Cardiac septum (tissue), 1 donor: ENCODE data around the gene FGR. TPM values are rescaled to one million over a fixed set of nuclear protein-coding genes. Genes with fewer than 3 reads are reported as not detected.
"Not testable (repeated sequence)": the region's sequence is repeated elsewhere in the genome, so short reads cannot be mapped to it uniquely, and the experiment has no call there.

Experiments
- DNase-seq: peaks from one replicate; pipeline ENCODE4 v3.0.0-alpha.2; 2020; ENCODE audit warnings: low spot score
- intact Hi-C: fragments of 100-400 bp; cut with DNase I; formaldehyde crosslinking; loops from one replicate; pipeline ENCODE4 v1.14.0; 2022
- total RNA-seq: library from RNA; stranded (reverse); fragmentation: NEBNext Ultra II Directional; extraction: Animal tissue kit (Norgen Biotek cat#: 25700); gene quantifications from one replicate; pipeline ENCODE4 v1.2.1, GENCODE V29; 2021
- donor health status: DM: no; HTN: no; CAD: no.

FGR gene
- total RNA-seq, 1 donor from 2014 or later = 3.8 TPM

DNA sequence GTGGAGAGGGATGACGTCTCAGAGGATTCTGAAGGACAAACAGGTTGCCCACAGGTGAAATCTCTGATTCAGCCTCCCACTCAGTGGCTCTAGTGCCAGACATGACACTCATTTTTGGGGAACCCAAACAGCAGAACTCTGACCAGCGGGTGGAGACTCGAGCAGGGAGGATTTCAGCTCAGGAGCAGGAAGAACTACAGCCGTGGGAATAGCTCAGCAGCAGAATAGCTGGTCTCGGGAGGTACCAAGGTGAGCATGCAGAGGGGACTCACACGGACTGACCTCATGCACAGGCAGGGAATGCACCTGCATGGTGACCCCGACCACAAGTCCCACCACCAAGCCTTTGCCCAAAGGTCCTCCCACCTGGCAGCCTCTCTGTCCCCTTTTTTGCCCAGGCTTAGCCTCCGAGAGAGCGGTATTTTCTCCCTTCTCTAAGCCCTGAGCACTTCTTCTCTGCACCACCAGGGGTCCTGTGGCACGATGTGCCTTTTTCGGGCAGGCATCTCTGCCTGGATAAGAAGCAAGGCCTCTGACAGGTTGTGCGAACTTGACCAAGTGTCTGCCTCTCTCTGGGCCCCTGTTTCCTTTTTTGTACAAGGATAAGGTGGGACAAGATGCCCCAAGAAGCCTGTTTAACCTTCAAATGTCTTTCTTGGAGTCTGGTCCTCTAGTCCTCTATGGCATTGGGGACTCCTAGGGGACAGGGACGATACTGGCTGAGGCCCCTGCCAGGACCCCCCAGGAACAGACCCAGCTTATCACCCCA lies 8.8 kb upstream of the FGR start:
- intact Hi-C loops = loop anchor here (1.0 kb wide), 1 partner anchor 20 kb away; no protein-coding TSS in a partner anchor
- DNase-seq = no peak

DNA sequence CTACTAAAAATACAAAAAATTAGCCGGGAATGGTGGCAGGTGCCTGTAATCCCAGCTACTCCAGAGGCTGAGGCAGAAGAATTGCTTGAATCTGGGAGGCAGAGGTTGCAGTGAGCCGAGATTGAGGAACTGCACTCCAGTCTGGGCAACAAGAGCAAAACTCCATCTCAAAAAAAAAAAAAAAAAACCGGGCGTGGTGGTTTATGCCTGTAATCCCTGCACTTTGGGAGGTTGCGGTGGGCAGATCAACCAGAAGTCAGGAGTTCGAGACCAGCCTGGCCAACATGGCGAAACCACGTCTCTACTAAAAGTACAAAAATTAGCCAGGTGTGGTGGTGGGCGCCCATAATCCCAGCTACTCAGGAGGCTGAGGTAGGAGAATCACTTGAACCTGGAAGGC lies 5.5 kb upstream of the FGR start:
- peak; percentile 10 for DNase-seq
- intact Hi-C loops = not testable (repeated sequence)

DNA sequence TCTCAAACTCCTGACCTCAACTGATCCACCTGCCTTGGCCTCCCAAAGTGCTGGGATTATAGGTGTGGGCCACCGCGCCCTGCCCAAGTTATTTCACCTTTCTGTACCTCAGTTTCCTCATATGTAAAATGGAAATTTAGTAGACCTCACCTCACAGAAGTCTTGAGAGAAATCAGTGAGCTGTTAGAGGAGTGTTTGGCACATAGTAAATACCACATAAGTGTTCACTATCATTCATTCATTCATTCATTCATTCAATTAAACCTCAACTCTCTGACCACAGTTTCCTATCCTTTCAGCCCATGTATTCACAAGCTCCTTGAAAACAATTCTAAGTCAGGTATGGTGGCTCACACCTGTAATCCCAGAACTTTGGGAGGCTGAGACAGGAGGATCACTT lies 3.8 kb upstream of the FGR start:
- intact Hi-C loops = no loop called here
- DNase-seq = no peak

DNA sequence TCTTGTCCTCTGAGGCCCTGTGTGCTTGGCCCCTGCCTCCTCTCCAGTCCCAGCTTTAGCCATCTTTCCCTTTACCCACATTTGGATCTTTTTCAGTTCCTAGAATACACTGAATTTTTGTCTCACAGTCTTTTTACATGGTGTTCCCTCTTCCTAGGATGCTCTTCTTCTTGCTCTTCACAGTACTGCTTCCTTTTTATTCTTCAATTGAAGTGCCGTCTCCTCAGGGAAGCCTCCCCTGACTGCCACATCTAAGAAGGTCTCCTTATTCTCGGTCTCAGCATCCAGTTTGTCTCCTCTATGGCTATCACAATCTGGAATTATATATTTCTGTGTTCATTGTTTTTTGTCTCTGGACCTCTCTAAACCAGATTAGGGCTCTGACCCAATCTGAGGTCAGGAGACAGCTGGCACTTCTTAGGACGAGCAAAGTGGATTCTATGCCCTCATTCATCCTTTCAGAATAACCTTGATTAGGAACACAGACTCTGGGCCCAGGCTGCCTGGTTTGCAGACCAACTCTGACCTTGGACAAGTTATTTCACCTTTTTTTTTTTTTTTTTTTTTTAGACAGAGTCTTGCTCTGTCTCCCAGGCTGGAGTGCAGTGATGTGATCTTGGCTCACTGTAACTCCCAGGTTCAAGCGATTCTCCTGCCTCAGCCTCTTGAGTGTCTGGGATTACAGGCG lies 3.2 kb upstream of the FGR start:
- no peak for DNase-seq
- intact Hi-C loops = no loop called here

DNA sequence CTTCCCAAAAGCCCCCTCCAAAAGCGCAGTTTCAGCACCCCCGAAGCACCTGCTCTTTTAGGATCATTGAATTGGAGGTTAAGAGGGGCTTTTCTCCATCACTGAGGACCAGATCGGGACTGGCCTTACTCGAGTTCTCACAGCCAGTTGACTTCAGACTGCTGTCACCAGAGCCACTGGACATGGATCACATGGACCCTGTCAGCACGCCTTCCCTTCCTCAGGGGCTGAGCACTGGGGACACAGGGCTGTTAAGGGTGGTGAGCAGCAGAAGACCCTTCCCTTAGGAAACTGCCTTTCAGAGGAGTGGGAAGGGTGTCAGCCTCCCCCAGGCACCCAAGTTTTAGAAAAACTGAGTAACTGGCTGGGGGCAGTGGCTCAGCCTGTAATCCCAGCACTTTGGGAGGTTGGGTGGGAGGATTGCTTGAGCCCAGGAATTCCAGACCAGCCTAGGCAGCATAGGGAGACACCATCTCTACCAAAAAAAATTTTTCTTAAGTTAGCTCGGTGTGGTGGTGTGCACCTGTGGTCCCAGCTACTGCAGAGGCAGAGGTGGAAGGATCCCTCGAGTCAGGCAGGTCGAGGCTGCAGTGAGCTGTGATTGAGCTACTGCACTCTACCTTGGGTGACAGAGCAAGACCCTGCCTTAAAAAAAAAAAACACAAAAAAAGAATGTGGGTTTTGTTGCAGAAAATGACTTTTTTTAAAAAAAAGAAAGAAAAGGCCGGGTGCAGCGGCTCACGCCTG lies 584 bp upstream of the FGR start:
- DNase-seq = no peak
- intact Hi-C loops = no loop called here

DNA sequence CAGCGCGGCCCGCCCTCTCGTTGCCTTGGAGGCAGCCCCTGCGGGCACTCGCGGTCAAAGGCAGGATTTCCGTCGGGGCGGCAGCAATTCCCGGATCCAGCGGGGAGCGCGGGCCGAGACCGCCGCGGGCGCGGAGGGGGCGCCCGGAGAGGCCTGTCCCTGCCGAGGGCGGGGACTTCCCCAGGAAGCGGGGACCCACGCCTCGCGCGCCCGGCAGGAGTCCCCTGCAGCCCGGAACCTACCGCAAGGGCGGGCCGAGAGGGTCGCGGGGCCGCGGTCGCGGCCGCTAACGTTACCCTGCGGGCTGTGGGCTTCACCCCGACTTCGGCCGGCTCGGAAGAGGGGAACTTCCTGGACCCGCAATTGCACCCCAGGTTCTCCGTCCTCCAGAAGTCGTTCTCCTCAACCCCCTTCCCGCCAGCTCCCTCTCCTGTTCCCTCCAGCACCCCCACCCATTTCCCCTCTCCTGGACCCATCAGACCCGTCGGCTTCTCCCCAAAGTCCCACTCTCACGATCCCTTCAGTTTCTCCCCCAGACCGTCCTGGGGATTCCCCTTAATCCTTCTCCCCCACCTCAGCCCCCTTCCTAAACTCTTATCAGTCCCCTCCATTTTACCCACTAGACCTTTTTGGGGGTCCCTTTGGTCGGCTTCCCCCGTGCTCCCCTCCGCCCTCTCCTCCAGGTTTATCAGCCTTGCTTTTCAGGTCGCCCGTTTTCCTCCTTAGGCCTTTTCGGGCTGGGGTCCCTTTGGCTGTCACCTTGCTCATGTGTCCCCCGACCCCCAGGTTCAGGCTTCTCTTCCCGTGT lies 604 bp downstream of the FGR start:
- DNase-seq = peak; percentile 89
- intact Hi-C loops = no loop called here

DNA sequence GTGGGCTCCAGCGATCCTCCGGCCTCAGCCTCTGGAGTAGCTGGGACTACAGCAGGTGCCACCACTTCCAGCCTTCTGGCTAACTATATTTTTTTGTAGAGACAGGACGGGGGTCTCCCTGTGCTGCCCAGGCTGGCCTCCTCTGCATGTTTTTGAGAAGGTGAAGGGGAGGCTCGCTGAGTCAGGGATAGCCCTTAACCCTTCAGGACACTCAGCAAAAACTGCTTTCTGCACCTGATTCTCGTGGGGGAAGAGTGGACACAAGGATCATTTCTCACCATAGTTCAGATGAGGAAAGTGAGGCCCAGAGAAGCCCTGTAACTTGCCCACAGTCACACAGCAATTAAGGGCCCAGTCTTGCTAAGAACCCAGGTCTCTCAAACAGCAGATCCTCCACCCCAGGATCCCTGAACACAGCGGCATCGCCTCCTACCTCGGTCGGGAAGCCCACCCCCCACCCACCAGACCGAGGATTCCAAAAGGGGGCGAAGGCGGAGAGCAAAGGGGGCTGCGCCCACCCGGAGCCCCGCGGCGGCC lies 1.3 kb downstream of the FGR start:
- intact Hi-C loops = no loop called here
- DNase-seq = no peak

DNA sequence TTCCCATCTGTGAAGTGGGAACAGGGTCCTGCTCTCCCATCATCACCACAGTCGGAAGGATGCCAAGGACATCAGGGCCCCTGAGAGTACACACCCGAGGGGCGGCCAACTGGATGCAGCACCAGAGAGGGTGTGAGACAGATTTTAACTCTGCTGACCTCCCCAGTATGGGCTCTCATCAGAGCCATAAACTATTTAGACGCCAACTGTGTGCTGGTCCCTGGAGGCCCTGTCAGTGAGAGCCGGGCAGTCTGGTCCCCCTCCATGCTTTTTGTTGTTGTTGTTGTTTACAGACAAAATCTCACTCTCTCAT lies 1.7 kb downstream of the FGR start:
- no peak for DNase-seq
- intact Hi-C loops = no loop called here

DNA sequence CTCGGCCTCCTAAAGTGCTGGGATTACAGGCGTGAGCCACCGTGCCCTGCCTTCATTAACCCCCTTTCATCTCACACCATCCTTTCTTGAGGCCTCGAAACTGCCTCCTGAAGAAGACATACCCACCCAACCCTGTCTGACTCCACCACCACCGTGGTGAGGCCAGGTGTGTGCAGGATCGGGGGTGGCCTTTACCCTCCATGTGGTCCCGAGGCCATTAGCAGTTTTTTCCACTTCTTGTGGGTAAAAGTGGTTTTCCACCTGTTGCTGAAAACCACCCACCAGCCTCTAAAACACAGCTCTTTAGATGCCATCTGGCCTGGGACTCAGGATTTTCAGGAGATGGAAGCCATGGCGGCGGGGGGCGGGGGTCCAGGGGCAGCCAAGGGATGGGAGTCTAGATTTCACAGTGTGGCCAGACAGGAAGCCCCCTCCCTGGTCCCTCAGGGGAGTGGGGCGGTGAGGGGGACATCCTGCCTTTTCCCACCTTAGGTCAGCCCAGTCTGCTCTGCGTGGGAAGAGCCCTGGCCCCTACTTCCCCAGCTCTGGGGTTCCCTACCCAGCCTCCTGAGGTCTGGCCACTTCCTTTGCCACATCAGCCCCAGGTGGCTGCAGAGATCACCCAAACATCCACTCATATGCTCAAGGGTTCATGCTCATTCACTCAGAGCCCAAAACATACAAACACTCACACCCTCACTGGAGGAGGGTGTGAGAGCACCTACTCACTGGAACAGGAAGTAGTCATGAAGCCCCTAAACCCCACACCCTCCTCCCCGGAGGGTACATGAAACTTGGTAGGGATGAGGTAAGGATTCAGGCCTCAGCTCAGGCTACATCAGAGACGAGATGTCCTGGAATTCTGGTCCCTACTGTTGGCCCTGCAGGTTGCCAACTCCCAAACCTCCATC lies 2.3 kb downstream of the FGR start:
- DNase-seq = peak; percentile 80
- intact Hi-C loops = no loop called here

DNA sequence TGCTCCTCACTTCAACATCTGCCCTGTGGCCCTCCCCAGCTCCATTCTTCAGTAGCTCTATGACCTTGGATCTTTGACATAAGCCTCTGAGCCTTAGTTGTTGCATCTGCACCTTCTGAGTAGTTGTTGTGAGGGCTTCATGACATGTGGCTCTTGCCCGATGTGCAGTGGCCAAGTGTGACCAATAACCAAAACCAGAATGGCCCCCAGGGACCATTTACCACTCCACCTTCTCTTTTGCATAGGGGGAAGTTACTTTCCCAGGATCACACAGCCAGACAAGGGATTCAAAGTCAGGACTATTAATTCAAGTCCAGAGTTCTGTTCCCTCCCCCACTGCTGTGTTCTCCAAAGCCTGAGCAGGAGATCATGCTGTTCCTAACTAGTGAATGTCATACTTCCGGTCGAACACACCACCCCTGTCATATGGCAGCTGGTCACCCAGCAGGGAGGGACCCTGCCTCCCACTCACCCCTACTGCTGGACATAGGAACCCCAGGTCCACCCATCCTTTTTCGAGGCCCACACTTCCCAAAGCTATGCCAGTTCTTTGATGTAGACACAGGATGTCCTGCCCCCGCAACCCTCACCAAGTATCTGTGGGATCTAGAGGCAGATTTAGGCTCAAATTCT lies 4.0 kb downstream of the FGR start:
- no peak for DNase-seq
- intact Hi-C loops = no loop called here

DNA sequence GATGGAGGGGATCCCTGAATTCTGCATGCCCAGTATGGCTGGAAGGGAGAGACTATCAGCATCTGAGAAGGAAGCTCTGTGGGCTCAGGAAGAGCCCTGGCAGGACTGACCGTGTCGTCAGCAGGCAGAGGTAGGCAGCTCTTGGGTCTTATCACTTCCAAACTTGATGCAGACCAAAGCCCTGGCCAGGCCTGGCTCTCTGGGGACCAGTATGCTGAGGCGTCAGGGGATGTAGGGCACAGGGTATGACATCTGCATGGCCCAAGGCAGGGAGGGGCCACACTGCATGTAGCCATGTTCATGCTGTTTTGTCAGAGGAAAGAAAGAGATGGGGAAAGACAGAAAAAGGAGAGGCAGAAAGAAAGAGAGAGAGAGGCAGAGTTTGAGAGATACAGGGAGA lies 6.3 kb downstream of the FGR start:
- intact Hi-C loops = no loop called here
- DNase-seq = no peak

DNA sequence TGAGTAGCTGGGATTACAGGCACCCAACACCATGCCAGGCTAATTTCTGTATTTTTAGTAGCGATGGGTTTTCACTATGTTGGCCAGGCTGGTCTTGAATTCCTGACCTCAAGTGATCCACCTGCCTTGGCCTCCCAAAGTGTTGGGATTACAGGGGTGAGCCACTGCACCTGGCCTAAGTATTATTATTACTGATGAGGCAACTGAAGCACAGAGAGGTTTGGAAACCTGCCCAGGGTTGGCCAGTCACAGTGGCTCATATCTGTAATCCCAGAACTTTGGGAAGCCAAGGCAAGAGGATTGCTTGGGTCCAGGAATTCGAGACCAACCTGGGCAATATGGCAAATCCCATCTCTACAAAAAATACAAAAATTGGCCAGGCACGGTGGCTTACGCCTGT lies 7.3 kb downstream of the FGR start:
- DNase-seq, intact Hi-C loops: not testable (repeated sequence)

DNA sequence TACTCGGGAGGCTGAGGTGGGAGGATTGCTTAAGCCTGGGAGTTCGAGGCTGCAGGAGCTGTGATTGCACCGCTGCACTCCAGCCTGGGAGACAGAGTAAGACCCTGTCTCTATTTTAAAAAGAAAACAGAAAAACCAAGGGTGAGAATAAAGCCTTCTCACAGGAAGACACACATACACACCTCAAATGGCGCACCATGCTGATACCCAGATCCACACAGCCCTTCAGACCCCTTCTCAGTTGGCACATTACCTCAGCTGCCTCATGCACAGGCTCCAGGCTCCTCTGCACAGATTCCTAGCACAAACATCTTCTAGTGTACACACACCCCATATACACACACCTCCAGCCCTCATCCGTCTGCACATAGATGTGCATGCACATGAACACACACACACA lies 7.9 kb downstream of the FGR start:
- no peak for DNase-seq
- intact Hi-C loops = no loop called here

DNA sequence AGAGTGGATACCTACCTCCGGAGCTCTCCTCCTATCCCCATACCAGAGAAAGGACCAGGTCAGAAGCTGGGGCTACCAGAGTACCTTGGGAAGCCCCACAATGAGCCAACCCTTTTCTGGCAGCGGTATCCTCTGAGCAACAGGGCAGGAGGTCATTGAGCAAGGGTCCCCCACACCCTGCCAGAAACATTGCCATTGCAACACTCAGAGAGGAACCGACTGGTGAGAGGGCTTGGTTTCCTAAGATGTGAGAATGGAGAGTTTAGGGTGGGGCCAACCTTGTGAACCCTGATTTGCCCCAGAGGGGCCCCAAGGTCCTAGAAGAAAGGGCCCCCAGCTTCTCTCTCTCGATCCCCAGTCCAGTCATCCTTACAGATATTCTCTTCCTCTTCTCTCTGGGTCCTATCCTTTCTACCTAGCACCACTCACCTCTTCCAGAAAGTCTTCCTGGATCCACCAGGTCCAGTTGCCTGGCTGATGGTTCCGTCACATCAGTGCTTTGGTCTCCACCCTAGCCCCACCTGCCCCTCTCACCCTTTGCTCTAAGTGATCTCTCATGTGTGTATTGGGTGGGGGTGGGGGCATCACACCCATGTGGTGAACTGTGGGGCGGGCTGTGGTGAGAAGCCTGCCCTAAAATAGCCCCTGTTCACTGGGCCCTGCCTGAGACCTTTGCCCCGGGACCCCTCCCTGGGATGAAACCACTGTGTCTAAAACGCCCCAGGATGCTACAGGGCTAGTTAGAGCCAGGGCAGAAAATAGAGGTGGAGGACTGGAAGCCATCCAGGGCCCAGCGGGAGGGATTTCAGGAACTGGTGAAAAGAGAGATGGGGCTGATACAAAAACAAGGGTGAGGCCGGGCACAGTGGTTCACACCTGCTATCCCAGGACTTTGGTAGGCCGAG lies 8.7 kb downstream of the FGR start:
- intact Hi-C loops = no loop called here
- peak; percentile 83 for DNase-seq

DNA sequence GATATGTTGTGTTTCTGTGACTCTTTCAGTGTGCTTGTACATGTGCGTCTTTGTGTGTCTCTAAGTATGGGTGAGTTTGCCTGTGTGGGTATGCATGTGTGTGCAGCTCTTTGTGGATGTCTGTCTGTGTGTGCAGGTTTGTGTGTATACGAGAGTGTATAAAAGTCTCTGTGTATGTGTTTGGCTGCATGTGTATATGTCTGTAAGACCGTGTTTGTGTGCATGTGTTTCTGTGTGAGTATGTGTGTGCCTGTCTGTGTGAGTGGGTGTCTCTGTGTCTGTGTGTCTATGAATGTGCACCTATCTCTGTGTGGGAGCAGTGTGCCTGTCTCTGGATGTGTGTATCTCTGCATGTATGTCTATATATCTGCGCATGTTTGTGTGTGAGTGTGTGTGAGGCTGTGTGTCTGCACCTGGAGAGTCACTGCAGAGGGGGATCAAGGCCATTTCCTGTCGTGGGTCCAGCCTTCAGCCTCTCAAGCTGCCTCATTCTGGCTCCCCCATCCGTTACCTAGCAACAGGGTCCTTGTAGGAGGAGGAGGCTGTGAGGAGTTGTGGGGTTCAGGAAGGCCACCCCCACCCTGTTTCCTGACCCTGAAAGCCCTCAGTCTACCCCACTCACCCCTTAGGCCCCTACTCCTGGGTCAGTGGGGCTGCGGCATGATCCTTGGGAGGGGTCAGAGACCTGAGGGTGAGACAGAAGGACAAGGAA lies 10.4 kb downstream of the FGR start:
- DNase-seq = no peak
- intact Hi-C loops = no loop called here

DNA sequence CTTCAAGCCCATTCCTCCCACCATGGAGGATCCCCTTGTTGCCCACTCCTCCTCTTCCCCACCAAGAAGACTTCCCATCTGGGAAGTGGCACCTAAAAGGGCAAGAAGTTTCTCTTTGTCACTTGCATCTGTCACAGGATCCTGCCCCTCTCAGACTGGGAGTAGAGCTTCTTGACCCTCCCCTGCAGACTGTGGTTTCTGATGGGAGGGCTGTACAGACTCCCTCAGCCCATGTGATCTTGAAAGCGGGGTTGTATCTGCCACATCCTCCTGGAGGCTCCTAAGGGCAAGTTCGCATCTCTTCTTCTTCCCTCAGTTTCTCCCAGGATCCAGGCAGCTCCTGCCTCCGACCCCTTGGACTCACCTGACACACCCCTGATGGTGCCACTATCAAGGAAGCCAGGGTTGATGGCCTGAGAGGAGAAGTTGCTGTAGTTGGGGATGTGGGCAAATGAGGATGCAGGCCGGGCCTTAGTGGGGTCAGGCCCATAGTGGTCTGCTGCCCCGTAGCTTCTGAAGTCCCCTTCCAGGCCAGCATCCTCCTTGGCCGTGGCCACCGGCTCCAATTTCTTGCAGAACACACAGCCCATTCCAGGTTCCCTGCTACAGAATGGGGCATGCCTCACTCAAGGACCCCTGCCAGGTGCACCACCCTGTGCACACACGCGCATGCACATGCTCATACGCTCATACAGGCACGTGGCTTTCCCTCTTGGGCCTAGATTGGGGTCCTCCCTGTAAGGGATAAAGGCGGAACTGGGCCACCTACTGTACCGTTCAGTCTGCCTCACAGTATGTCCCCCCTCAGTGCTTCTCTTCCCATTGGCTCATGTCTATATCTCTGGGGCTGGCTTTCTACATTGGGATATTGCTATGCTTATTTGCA lies 11.4 kb downstream of the FGR start:
- intact Hi-C loops = no loop called here
- DNase-seq = no peak
